Mesenchymal stem cell (in vitro differentiated cells and primary cell): ENCODE data around the gene WWOX.

Experiments used
- DNase-seq: peaks from one replicate; pipeline ENCODE4 v3.0.0-alpha.2; 2013
- H2AFZ ChIP-seq: one replicate; pipeline ENCODE4 v1.6.1; 2013; ENCODE audit warnings: low read depth, mild to moderate bottlenecking, control low read depth, inconsistent platforms, low read length, moderate library complexity
- H2AK5ac ChIP-seq: 2 replicates; pipeline ENCODE4 v1.6.1; 2013; ENCODE audit warnings: low read length, moderate library complexity, mild to moderate bottlenecking, inconsistent platforms; ENCODE audit not compliant: severe bottlenecking
- H2BK120ac ChIP-seq: one replicate; pipeline ENCODE4 v1.6.1; 2013; ENCODE audit warnings: low read depth, mild to moderate bottlenecking, inconsistent platforms, low read length, moderate library complexity
- H2BK12ac ChIP-seq, 2 experiments: one replicate each; pipeline ENCODE4 v1.6.1; 2013; ENCODE audit warnings: inconsistent platforms in 2 of 2, low read length in 2 of 2, mild to moderate bottlenecking in 2 of 2, moderate library complexity in 2 of 2, control low read depth in 1 of 2
- H2BK15ac ChIP-seq: one replicate; pipeline ENCODE4 v1.6.1; 2013; ENCODE audit warnings: mild to moderate bottlenecking, low read depth, inconsistent platforms; ENCODE audit not compliant: poor library complexity, severe bottlenecking
- H2BK5ac ChIP-seq: 2 replicates; pipeline ENCODE4 v1.6.1; 2013; ENCODE audit warnings: low read depth, mild to moderate bottlenecking, low read length, control low read depth, inconsistent platforms; ENCODE audit not compliant: poor library complexity, severe bottlenecking
- H3K14ac ChIP-seq, 2 experiments: one replicate each; pipeline ENCODE4 v1.6.1; 2013; ENCODE audit warnings: inconsistent platforms in 2 of 2, low read length in 2 of 2, control low read depth in 1 of 2, mild to moderate bottlenecking in 1 of 2, moderate library complexity in 1 of 2
- H3K18ac ChIP-seq, 2 experiments: one replicate each; pipeline ENCODE4 v1.6.1; 2013; ENCODE audit warnings: inconsistent platforms in 2 of 2, low read length in 2 of 2, control low read depth in 1 of 2, low read depth in 1 of 2, mild to moderate bottlenecking in 1 of 2
- H3K23ac ChIP-seq, 2 experiments: one replicate each; pipeline ENCODE4 v1.6.1; 2013; ENCODE audit warnings: inconsistent platforms in 2 of 2, low read length in 2 of 2, mild to moderate bottlenecking in 2 of 2, moderate library complexity in 2 of 2, control low read depth in 1 of 2
- H3K27ac ChIP-seq: 2 replicates; pipeline ENCODE4 v1.5.1; 2013; ENCODE audit warnings: mild to moderate bottlenecking, moderate library complexity, low read length, control low read depth, inconsistent platforms; ENCODE audit not compliant: poor library complexity, severe bottlenecking
- H3K27me3 ChIP-seq, 2 experiments: 2 replicates each; pipeline versions ENCODE4 v1.6.1 to v1.7.0; 2013; ENCODE audit warnings: low read length in 2 of 2, mild to moderate bottlenecking in 2 of 2, moderate library complexity in 2 of 2, control low read depth in 1 of 2, inconsistent platforms in 1 of 2; ENCODE audit not compliant: control insufficient read depth in 1 of 2, insufficient read depth in 1 of 2
- H3K36me3 ChIP-seq, 2 experiments: 2 replicates each; pipeline versions ENCODE4 v1.6.1 to v1.7.0; 2013; ENCODE audit warnings: low read length in 2 of 2, control low read depth in 1 of 2, inconsistent platforms in 1 of 2, low read depth in 1 of 2, mild to moderate bottlenecking in 1 of 2; ENCODE audit not compliant: insufficient read depth in 2 of 2, control insufficient read depth in 1 of 2
- H3K4ac ChIP-seq, 2 experiments: one replicate each; pipeline ENCODE4 v1.6.1; 2013; ENCODE audit warnings: inconsistent platforms in 2 of 2, low read length in 2 of 2, mild to moderate bottlenecking in 2 of 2, moderate library complexity in 2 of 2, control low read depth in 1 of 2, low read depth in 1 of 2
- H3K4me1 ChIP-seq: 2 replicates; pipeline ENCODE4 v1.6.1; 2013; ENCODE audit warnings: low read depth, low read length, control low read depth; ENCODE audit not compliant: control insufficient read depth, insufficient read depth
- H3K4me2 ChIP-seq: 2 replicates; pipeline ENCODE4 v1.6.1; 2013; ENCODE audit warnings: low read length, mild to moderate bottlenecking, inconsistent platforms; ENCODE audit not compliant: poor library complexity, severe bottlenecking
- H3K4me3 ChIP-seq, 2 experiments: 2 replicates each; pipeline versions ENCODE4 v1.5.1 to v1.7.0; 2013; ENCODE audit warnings: low read length in 2 of 2, mild to moderate bottlenecking in 2 of 2, control low read depth in 1 of 2, low read depth in 1 of 2; ENCODE audit not compliant: insufficient read depth in 1 of 2
- H3K79me1 ChIP-seq: replicated peaks from 2 replicates; pipeline ENCODE4 v1.6.1; 2013; ENCODE audit warnings: mild to moderate bottlenecking, control low read depth, low read length, inconsistent platforms; ENCODE audit not compliant: poor library complexity, severe bottlenecking
- H3K9ac ChIP-seq: 2 replicates; pipeline ENCODE4 v1.7.0; 2013; ENCODE audit warnings: mild to moderate bottlenecking, low read length, moderate library complexity
- H3K9me3 ChIP-seq: 2 replicates; pipeline ENCODE4 v1.7.0; 2013; ENCODE audit warnings: mild to moderate bottlenecking, low read length; ENCODE audit not compliant: control insufficient read depth
- H4K8ac ChIP-seq: one replicate; pipeline ENCODE4 v1.6.1; 2013; ENCODE audit warnings: inconsistent platforms, mild to moderate bottlenecking, low read length, moderate library complexity
- H4K91ac ChIP-seq: one replicate; pipeline ENCODE4 v1.6.1; 2013; ENCODE audit warnings: mild to moderate bottlenecking, low read length, inconsistent platforms
- WGBS: methylation state at CpG from one replicate; pipeline ENCODE4 v1.1.7; 2013; ENCODE audit warnings: mixed read lengths; 5-methylcytosine and 5-hydroxymethylcytosine counted together

WWOX gene

GRCh38 chr16:78884204-78884603 lies 784.8 kb downstream of the WWOX start:
- no peak overlapping the region for H4K91ac ChIP-seq
- H4K8ac ChIP-seq = no peak overlapping the region
- no peak overlapping the region for H2BK12ac ChIP-seq
- H2AFZ ChIP-seq = no peak overlapping the region
- H3K23ac ChIP-seq = no peak overlapping the region
- H3K27ac ChIP-seq = no peak overlapping the region
- H3K36me3 ChIP-seq = no peaks in the 10 kb centered on the region
- no peak overlapping the region for H3K18ac ChIP-seq
- no peak overlapping the region for H2AK5ac ChIP-seq
- no peak overlapping the region for H2BK120ac ChIP-seq
- no peak overlapping the region for H3K14ac ChIP-seq
- no peak overlapping the region for H2BK15ac ChIP-seq
- peak; percentile 50 for DNase-seq
- H3K9ac ChIP-seq = no peak overlapping the region
- no peaks in the 10 kb centered on the region for H3K9me3 ChIP-seq
- peaks cover 0 to 4% of the 10 kb centered on the region in 2 experiments for H3K27me3 ChIP-seq
- H2BK5ac ChIP-seq = no peak overlapping the region
- no peak overlapping the region for H3K4ac ChIP-seq
- no peak overlapping the region for H3K4me3 ChIP-seq
- H3K79me1 ChIP-seq = no peaks in the 10 kb centered on the region
- no peak overlapping the region for H3K4me2 ChIP-seq
- H3K4me1 ChIP-seq = no peaks in the 10 kb centered on the region

- H2BK12ac ChIP-seq = no peak overlapping the region
- H3K4me3 ChIP-seq = no peak overlapping the region
- DNase-seq = no peak
- H4K91ac ChIP-seq = no peak overlapping the region
- no peak overlapping the region for H2BK120ac ChIP-seq
- no peak overlapping the region for H3K18ac ChIP-seq
- no peak overlapping the region for H3K4ac ChIP-seq
- no peak overlapping the region for H3K4me2 ChIP-seq
- no peak overlapping the region for H3K14ac ChIP-seq
- H3K27me3 ChIP-seq = peaks cover 0 to 4% of the 10 kb centered on the region in 2 experiments
- no peak overlapping the region for H2AK5ac ChIP-seq
- H3K9me3 ChIP-seq = no peaks in the 10 kb centered on the region
- H3K27ac ChIP-seq = no peak overlapping the region
- no peaks in the 10 kb centered on the region for H3K4me1 ChIP-seq
- no peaks in the 10 kb centered on the region for H3K36me3 ChIP-seq
- 95% methylated on average over 10 of the region's 10 CpGs for WGBS
- H2AFZ ChIP-seq = no peak overlapping the region
- no peaks in the 10 kb centered on the region for H3K79me1 ChIP-seq
- no peak overlapping the region for H4K8ac ChIP-seq
- H3K23ac ChIP-seq = no peak overlapping the region
- H2BK15ac ChIP-seq = no peak overlapping the region
- no peak overlapping the region for H2BK5ac ChIP-seq
- H3K9ac ChIP-seq = no peak overlapping the region
These were observed 789.9 kb downstream of the WWOX start for GRCh38 chr16:78889346-78889745.

GRCh38 chr16:78890373-78890895 lies 791.0 kb downstream of the WWOX start:
- no peaks in the 10 kb centered on the region for H3K79me1 ChIP-seq
- no peaks in the 10 kb centered on the region for H3K9me3 ChIP-seq
- no peak overlapping the region for H2BK12ac ChIP-seq
- no peak overlapping the region for H3K4me2 ChIP-seq
- H2AK5ac ChIP-seq = no peak overlapping the region
- H3K4me3 ChIP-seq = no peak overlapping the region
- no peak overlapping the region for H3K18ac ChIP-seq
- no peak overlapping the region for H3K14ac ChIP-seq
- H2BK120ac ChIP-seq = no peak overlapping the region
- WGBS = 93% methylated on average over 1 of the region's 3 CpGs
- no peak overlapping the region for H3K27ac ChIP-seq
- H3K4ac ChIP-seq = no peak overlapping the region
- H2AFZ ChIP-seq = no peak overlapping the region
- DNase-seq = no peak
- no peak overlapping the region for H4K91ac ChIP-seq
- no peak overlapping the region for H3K9ac ChIP-seq
- H3K4me1 ChIP-seq = no peaks in the 10 kb centered on the region
- H3K36me3 ChIP-seq = no peaks in the 10 kb centered on the region
- H3K23ac ChIP-seq = no peak overlapping the region
- H3K27me3 ChIP-seq = peaks cover 0 to 4% of the 10 kb centered on the region in 2 experiments
- H2BK5ac ChIP-seq = no peak overlapping the region
- no peak overlapping the region for H2BK15ac ChIP-seq
- H4K8ac ChIP-seq = no peak overlapping the region

- peaks cover 0 to 4% of the 10 kb centered on the region in 2 experiments for H3K27me3 ChIP-seq
- no peak overlapping the region for H2BK12ac ChIP-seq
- H3K18ac ChIP-seq = no peak overlapping the region
- no peak overlapping the region for H3K23ac ChIP-seq
- H4K8ac ChIP-seq = no peak overlapping the region
- H2BK120ac ChIP-seq = no peak overlapping the region
- no peak overlapping the region for H3K14ac ChIP-seq
- no peak overlapping the region for H3K9ac ChIP-seq
- no peak overlapping the region for H3K27ac ChIP-seq
- H3K9me3 ChIP-seq = no peaks in the 10 kb centered on the region
- H2BK15ac ChIP-seq = no peak overlapping the region
- no peak for DNase-seq
- H3K4me3 ChIP-seq = no peak overlapping the region
- 70% methylated on average over 3 of the region's 5 CpGs for WGBS
- no peak overlapping the region for H2BK5ac ChIP-seq
- H3K4me1 ChIP-seq = no peaks in the 10 kb centered on the region
- H3K36me3 ChIP-seq = no peaks in the 10 kb centered on the region
- no peak overlapping the region for H3K4ac ChIP-seq
- no peak overlapping the region for H2AFZ ChIP-seq
- no peak overlapping the region for H4K91ac ChIP-seq
- H3K4me2 ChIP-seq = no peak overlapping the region
- H3K79me1 ChIP-seq = no peaks in the 10 kb centered on the region
- no peak overlapping the region for H2AK5ac ChIP-seq
These were observed 793.7 kb downstream of the WWOX start for GRCh38 chr16:78892951-78893733.
